GM18502 (cell line): ENCODE measurements around the gene UCK1.
"Not testable (repeated sequence)": the region's sequence is repeated elsewhere in the genome, so short reads cannot be mapped to it uniquely, and the experiment has no call there.

Source experiments
- ATAC-seq: cut with Tn5 transposase; IDR thresholded peaks from one replicate; pipeline ENCODE4 v1.9.1; 2021; ENCODE audit warnings: mild to moderate bottlenecking; ENCODE audit not compliant: unreplicated experiment, poor library complexity

UCK1 gene

DNA sequence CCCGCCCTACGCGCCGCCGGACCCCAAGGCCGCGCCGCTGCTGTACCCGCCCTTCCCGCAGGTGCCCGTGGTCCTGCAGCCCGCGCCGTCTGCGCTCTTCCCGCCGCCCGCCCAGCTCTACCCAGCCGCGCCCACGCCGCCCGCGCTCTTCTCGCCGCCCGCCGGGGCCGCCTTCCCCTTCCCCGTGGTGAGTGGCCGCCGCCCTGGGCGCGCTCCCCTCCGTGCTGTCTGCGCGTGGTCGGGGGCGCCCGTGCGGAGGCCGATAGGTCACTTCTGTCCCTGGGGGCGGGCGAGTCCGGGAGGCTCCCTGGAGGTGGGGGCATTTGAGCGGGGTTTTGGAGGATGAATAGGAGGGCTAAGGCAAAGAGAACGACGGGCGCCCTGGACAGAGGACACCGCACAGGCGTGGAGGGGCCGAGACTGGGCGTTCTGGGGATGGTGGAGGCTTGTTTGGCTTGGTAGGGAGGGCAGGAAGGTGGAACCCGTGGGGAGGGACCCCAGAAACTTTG, 23.8 kb upstream of the UCK1 start:
- no peak for ATAC-seq

GRCh38 chr9:131554087-131554842, 23.2 kb upstream of the UCK1 start:
- no peak for ATAC-seq

- no peak for ATAC-seq
Observed at GRCh38 chr9:131552030-131552429, 21.0 kb upstream of the UCK1 start.

DNA sequence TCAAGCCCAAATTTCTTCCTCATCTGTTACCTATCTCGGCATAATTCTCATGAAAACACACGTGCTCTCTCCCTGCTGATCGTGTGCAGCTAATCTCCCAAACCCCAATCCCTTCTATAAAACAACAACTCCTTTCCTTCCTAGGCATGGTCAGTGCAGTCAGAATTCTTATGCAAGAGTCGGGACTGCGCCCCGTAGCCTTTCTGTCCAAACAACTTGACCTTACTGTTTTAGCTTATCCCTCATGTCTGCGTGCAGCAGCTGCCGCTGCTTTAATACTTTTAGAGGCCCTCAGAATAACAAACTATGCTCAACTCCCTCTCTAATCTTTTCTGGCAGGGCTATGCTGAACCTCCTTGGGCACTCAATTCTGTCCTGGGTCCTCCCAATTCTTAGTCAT, 19.4 kb upstream of the UCK1 start:
- ATAC-seq = not testable (repeated sequence)

GRCh38 chr9:131549186-131549585, 18.1 kb upstream of the UCK1 start:
- not testable (repeated sequence) for ATAC-seq

DNA sequence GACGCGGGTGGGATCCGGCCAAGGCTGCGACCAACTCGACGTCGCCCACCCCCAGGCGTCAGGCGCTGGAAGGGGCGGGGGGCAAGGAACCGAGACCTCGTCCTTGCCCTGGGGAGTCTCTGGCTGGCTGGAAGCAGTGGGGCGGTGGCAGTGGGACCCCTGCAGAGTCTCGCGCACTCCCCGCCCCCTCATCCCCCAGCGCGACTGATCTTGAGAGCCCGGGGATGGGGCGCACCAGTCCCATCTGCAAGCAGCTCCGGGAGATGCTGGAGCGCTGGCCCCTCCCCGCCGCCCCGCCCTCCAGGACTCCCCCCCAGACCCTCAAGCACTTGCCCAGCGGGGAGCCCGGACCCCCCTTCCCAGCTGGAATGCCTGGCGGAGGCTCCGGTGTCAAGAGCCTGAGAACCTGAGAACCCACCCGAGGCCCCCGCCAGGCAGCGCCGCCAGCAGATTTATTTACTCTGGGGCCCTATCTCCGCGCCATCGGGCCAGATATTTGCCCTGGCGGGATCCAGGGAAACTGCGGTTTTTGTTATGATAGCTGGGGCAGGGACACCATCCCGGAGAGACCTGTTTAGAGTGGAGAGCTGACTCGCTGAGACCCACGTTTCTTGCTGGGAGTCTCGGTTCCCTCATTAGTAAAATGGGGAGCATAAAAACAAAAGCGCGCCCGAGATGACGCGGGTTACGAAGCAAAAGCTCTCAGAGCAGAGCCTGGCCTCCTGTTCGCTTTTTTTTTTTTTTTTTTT, 15.4 kb upstream of the UCK1 start:
- no peak for ATAC-seq

- no peak for ATAC-seq
Observed at GRCh38 chr9:131545786-131546335, 14.8 kb upstream of the UCK1 start.

GRCh38 chr9:131545003-131545785, 14.1 kb upstream of the UCK1 start, which contains the start of gene PRRT1B:
Gene PRRT1B (plus strand): TSS chr9:131545523. CDS start chr9:131545616, 93 bp downstream.
- ATAC-seq = no peak

GRCh38 chr9:131543141-131543540, 12.1 kb upstream of the UCK1 start:
- ATAC-seq = no peak

DNA sequence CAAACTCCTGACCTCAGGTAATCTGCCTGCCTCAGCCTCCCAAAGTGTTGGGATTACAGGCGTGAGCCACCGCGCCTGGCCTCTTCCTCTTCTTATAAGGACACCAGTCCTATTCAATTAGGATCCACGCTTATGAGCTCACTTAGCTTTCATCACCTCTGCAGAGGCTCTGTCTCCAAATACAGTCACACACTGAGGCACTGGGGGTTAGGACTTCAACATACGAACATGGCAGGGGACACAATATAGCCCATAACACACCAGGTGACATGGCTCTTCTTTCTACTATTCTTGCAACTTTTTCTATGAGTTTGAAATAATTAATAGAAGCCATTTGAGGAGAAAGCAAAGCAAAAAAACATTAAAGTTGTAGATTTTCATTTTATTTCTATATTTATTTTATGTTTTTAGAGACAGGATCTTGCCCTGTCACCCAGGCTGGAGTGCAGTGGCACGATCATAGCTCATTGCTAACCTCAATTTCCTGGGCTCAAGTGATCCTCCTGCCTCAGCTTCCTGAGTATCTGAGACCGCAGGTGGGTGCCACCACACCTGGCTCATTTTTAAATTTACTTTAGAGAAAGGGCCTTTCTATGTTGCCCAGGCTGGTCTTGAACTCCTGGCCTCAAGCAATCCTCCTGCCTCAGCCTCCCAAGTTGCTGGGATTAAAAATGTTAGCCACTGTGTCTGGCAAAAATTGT, 8.3 kb upstream of the UCK1 start:
- ATAC-seq = no peak

DNA sequence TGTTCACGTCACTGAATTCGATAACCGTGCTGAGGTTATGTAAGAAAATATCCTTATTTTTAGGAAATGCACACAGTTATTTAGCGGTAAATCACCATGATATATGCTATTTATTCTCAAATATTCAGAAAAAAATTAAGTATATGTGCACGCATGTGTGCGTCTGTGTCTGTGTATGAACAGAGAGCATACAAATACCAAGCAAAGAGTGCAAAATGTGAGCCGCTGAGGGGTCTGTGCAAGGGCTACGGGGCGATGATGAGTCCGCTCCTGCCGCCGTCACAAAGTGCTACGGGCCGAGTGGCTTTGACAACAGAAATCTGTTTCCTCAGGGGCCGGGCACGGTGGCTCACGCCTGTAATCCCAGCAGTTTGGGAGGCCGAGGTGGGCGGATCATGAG, 6.9 kb upstream of the UCK1 start:
- no peak for ATAC-seq

GRCh38 chr9:131534721-131535237, 3.7 kb upstream of the UCK1 start:
- no peak for ATAC-seq

DNA sequence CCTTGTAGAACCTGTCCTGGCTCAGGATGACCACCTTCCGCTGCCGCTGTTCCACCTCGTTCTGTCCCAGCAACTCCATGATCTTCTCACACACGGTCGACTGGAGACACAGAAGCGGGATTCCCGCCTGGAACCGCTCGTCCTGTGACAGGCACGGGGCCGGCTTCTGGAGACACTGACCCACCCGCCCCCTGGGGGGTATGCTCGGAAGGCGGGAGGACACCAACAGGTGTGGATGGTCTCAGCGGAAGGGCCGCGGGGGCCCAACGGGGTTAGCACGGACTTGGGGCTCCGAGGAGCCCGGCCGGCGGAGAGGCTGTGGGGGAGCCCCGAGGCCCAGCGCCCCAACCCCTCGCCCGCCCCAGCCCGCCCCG, 530 bp downstream of the UCK1 start:
- ATAC-seq = peak; percentile 5

- ATAC-seq = no peak
Observed at GRCh38 chr9:131529597-131530545, 1.2 kb downstream of the UCK1 start.

DNA sequence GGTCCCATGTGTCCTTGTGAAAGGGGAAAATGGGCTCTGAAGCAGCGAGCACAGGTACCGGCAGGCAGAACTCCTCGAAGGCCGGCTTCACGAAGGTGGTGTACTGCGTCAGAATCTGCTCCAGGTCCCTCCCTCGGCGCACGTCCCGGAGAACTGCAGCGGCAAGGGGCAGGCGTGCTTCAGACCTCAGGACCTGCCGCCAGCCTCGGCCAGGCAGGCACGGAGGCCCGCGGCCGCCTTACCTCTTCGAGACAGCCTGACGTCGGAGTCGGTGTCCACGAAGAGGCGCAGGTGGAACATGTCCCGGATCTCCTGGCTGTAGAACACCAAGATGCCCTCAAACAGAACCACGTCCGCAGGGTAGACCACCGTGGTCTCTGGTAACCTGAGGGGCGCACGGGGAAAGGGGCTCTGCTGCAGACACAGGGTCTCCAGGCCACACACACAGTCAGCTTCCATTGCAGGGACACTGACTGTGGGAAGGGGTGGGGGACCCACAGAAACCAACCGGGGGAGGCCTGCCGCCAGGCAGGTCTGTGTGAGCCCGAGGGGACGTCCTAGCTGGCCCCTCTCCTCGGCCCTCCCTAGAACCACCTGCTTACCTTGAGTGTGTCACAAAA, 2.1 kb downstream of the UCK1 start:
- ATAC-seq = no peak

DNA sequence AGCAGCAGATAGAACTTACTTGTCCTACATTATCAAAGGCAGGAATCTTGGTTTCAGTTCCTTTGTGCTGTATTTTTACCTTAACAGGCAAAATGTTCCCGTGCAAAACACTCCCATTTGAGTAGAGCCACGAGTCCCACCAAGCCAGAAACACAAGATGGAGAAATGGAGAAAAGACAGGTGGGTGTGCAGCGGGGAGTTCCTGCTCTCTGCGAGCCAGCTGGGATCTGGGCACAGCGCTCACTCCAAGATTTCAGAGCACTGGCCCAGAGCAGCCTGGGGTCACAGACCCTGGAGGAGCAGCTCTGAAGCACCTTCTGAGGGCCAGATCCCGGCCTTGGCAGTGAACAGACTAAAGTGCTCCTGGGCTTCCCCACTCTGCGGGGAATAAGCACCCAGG, 2.9 kb downstream of the UCK1 start:
- ATAC-seq = no peak

GRCh38 chr9:131525643-131526565, 5.2 kb downstream of the UCK1 start:
- ATAC-seq = no peak
